HG02798 (cell line): ENCODE data around the gene NUP210.

Experiments used
- ATAC-seq: cut with Tn5 transposase; IDR thresholded peaks from one replicate; pipeline ENCODE4 v1.9.1; 2021; ENCODE audit warnings: mild to moderate bottlenecking; ENCODE audit not compliant: unreplicated experiment, poor library complexity

The NUP210 gene

GRCh38 chr3:13332740-13333139 lies 87.4 kb downstream of the NUP210 start:
- ATAC-seq: no peak

DNA sequence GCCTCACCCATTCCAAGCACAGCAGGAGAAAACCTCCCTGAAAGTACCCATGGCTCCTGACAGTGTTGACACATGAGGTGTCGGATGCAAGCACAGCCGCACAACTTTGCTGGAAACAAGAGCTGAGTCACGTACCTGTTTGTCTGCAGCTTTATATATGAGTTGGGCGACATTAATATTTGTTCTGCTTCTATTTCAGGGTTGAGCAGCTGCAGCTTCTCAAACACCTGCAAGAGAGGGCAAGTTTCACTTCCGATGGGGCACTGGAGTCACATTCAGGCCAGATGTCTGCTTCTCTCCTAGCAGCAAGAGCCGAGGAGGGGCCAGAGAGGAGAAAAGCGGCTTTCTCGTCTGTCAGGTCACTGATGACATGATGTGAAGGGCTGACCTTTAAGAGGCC lies 88.0 kb downstream of the NUP210 start:
- peak; percentile 94 for ATAC-seq

DNA sequence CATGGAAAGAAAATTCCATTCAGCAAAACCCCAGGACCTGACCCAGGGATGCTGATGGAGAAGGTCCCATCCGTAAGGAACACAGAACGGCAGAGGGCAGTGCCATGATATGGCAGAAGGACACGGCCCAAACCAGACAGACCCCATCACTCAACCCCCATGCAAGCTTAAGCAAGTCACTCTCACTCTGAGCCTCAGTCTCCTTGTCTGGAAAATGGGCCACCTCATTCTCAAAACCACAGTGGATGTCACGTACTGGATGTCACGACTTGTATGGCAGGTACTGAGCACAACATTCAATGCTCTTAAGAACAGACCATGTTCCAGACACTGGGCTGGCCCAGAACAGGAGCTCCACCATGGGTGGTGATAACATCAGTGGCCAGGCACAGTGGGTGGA lies 90.4 kb downstream of the NUP210 start:
- ATAC-seq: no peak

DNA sequence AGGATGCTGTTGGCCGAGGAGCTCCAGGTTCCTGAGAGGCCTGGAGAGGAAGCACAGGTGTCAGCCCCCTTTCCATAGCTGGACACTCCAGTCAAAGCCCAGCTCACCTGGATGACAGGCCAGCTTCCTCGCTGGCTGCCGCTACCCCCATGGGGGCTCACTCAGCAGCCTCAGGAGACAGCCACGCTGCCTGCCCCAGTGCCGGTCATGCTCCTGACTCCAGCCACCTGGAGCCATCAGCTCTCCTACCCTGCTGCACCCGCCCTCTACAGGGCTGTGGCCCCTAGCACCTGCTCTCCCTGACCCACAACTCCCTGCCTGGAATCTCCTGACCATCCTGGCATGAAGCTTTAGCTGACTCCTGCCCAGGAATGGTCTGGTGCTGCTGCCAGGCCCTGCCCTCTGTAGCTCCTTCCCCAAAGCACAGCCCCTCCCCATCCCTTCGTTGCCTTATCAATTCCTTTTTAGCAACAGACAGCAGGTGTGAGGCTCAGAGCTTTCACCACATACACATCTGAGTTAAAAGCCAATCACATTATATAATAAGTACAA lies 94.2 kb downstream of the NUP210 start:
- no peak for ATAC-seq

- peak; percentile 79 for ATAC-seq
Measured at GRCh38 chr3:13324835-13325501, 95.2 kb downstream of the NUP210 start.

- no peak for ATAC-seq
Measured at GRCh38 chr3:13323822-13324221, 96.3 kb downstream of the NUP210 start.

GRCh38 chr3:13322324-13322723 lies 97.8 kb downstream of the NUP210 start:
- no peak for ATAC-seq

DNA sequence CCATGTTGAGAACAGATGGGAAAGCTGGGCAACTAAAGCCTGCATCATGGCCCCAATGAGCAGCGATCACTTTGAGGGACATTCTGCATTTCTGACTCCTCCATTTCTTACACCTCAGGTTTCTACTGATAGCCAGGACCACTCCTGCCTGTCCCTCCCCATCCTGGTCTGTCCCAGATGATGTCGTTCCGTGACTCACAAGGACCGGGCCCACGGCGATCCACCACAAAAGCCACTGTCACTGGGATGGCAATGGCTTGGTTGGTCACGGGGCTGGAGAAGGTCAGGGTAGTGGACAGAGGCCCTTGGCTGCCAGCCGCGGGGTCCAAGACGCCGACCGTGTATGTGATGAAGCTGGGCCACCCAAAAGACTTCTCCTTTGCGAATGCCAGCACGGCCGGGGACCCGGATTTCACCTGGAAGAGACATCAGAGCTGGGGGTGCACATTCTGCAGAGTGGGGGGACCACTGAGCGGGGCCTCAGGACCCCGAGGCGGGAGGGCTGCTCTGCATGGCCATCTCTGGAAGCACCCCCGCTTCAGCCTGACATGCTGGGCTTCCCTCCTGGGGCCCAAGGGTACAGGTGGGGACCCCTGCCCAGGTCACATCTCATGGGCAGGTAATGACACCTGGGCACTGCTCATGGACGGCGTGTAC lies 100.4 kb downstream of the NUP210 start:
- ATAC-seq: no peak

- ATAC-seq: no peak
Measured at GRCh38 chr3:13318626-13319470, 101.3 kb downstream of the NUP210 start.

DNA sequence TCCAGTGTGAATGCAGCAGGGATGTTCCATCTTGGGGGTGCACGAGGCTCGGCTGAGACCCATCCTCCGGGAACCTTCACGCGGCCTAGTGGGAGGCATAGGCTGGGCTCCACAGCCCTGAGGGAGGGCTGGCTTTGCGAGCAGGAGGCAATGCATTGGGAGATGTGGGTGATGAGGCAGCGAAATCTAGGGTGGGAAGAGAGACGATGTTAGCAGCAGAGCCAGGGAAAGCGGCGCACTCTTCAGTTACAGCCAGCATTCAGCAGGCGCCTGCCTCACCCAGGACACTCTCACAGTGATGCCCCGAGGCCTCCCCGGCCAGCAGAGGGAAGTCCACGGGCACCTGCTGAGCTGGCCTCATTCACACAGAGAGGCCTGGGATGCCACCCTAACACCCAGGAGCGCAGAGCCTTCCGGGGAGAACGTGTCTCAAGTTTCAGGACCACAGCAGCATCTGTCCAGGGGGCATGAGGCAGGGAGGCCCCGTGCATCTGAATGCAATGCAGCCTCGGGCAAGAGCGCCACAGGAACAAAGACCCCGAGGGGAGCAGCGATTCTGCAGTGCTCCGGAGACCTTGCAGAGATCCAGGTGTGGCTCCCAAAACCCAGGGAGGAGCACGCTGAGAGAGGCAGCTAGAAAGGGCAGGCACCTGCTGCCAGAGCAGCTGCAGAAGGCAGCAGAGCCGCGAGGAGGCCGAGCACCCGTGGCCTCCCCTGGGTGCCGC lies 102.4 kb downstream of the NUP210 start:
- ATAC-seq: no peak

DNA sequence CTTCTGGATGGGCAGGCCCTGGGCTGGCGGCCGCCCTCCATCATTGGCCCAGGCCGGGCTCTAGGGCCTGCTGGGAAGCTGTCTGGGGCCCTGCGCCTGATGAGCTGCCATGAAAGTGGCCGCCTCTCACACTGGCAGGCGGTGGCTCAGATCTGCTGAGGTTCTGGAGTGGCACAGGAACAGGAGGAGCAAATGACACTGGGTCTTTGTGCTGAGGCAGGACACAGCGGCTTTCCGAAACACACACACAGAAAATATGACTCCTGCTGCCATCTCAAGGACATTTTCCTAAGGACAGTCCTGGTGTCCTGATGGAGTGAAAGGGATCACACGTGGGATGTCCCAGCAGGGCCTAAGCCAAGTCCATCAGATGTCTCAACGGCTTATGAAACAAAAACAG lies 103.5 kb downstream of the NUP210 start:
- ATAC-seq: no peak

DNA sequence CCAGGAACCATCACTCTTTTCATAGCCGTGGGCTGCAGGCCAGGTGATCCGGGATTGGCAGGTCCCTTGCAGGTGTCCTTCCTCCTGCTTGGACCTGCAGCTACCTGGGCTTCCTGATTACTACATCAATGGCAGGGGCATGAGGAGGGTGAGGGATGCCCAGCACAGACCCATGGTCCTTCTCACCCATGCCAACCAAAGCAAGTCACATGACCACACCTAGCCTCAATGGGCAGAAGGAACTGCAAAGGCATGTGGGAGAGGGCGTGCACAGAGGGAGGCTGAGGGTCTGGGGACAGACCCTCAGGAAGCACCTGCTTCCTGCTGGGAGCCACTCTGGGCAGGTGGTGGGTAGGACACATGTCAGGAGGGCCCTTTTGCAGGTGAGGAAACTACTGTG lies 105.2 kb downstream of the NUP210 start:
- ATAC-seq: no peak

- no peak for ATAC-seq
Measured at GRCh38 chr3:13313813-13314212, 106.3 kb downstream of the NUP210 start.

DNA sequence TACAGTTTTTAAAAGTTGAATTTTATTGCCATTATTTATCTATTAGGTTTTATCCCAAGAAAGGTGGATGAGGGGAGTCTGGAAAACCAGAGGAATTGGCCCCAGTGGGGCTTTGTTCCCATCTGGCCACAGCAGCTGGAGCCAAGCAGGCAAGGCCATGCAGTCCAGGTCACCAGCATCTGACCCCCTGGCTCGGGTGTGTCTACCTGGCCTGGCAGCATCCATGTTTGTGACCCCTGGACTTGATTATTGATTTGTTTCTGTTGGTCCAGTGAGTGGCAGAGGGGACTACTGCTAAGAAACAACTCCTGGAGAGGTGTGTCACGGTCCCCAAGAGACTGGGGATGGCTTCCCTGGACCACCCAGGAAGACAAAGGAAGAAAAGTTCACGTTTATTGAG lies 111.1 kb downstream of the NUP210 start:
- no peak for ATAC-seq

GRCh38 chr3:13308380-13308801 lies 111.7 kb downstream of the NUP210 start:
- peak; percentile 57 for ATAC-seq

- ATAC-seq: no peak
Measured at GRCh38 chr3:13307041-13307440, 113.1 kb downstream of the NUP210 start.

- no peak for ATAC-seq
Measured at GRCh38 chr3:13305623-13306022, 114.5 kb downstream of the NUP210 start.

DNA sequence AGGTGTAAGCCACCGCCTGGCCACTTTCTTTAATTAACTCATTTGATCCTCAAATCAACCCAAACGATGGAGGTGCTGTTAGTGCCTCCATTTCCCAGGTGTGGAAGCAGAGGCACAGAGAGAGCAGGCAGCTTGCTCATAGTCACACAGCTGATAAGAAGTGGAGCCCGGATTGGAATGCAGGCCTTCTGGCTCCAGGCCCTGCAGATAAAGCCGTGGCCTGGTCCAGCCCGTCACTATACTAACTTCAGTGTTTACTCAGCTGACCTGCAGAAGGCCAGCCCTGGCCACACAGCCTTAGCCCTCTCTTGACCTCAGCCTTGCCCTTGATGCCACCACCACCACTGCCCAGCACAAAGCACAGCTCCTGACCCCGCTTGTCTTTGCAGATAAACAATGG lies 116.7 kb downstream of the NUP210 start:
- no peak for ATAC-seq

GRCh38 chr3:13301286-13301987 lies 118.7 kb downstream of the NUP210 start:
- ATAC-seq: peak; percentile 35
